IgD-negative memory B cell (primary cell): ENCODE measurements around the gene GPC5. TPM values are rescaled to one million over a fixed set of nuclear protein-coding genes. Genes with fewer than 3 reads are reported as not detected.
"Not testable (repeated sequence)": the region's sequence is repeated elsewhere in the genome, so short reads cannot be mapped to it uniquely, and the experiment has no call there.

Experiments used
- H3K27ac Mint-ChIP-seq, 3 donors: one replicate each; pipeline ENCODE4 v1.8.0; 2020 to 2022; ENCODE audit warnings: mild to moderate bottlenecking in 3 of 3, mixed read lengths in 3 of 3, moderate library complexity in 1 of 3
- H3K27me3 Mint-ChIP-seq: one replicate; pipeline ENCODE4 v1.8.0; 2021; ENCODE audit warnings: mixed read lengths
- H3K36me3 Mint-ChIP-seq: one replicate; pipeline ENCODE4 v1.8.0; 2020; ENCODE audit warnings: mild to moderate bottlenecking, mixed read lengths
- H3K4me1 Mint-ChIP-seq, 3 donors: one replicate each; pipeline ENCODE4 v1.8.0; 2020 to 2022; ENCODE audit warnings: mixed read lengths in 3 of 3, mild to moderate bottlenecking in 1 of 3
- H3K4me3 Mint-ChIP-seq, 4 donors: one replicate each; pipeline ENCODE4 v1.8.0; 2020 to 2022; ENCODE audit warnings: mild to moderate bottlenecking in 4 of 4, mixed read lengths in 4 of 4, moderate library complexity in 3 of 4
- H3K9me3 Mint-ChIP-seq, 3 donors: one replicate each; pipeline ENCODE4 v1.8.0; 2020 to 2021; ENCODE audit warnings: mixed read lengths in 3 of 3, mild to moderate bottlenecking in 1 of 3
- polyA plus RNA-seq: library from polyadenylated mRNA; unstranded; fragments of 300-500 nt; fragmentation: Illumina TruSeq; gene quantifications from one replicate; pipeline ENCODE4 v1.2.3, GENCODE V29; 2021

The GPC5 gene
- polyA plus RNA-seq, 1 donor from 2014 or later, result 0.24 TPM

- Mint-ChIP-seq H3K27ac (no peak overlapping the region), H3K9me3 (peaks cover 1 to 16% (median 2%) of the 10 kb centered on the region in 3 donors), H3K36me3 (peaks cover 1% of the 10 kb centered on the region), H3K27me3 (no peaks in the 10 kb centered on the region), H3K4me1 (no peaks in the 10 kb centered on the region), H3K4me3 (no peak overlapping the region)
Observed at GRCh38 chr13:92451060-92451459, 1052.6 kb downstream of the GPC5 start.

- H3K36me3 Mint-ChIP-seq, result no peaks in the 10 kb centered on the region
- H3K27ac Mint-ChIP-seq, result no peak overlapping the region
- peaks cover 0 to 16% (median 2%) of the 10 kb centered on the region in 3 donors for H3K9me3 Mint-ChIP-seq
- H3K4me1 Mint-ChIP-seq, result no peaks in the 10 kb centered on the region
- H3K4me3 Mint-ChIP-seq, result no peak overlapping the region
- no peaks in the 10 kb centered on the region for H3K27me3 Mint-ChIP-seq
Observed at GRCh38 chr13:92452840-92453239, 1054.4 kb downstream of the GPC5 start.

GRCh38 chr13:92459306-92459705, 1060.9 kb downstream of the GPC5 start:
- no peaks in the 10 kb centered on the region for H3K27me3 Mint-ChIP-seq

GRCh38 chr13:92460479-92460878, 1062.1 kb downstream of the GPC5 start:
- no peaks in the 10 kb centered on the region for H3K27me3 Mint-ChIP-seq
- H3K4me1 Mint-ChIP-seq, result no peaks in the 10 kb centered on the region
- H3K27ac Mint-ChIP-seq, result no peak overlapping the region
- H3K36me3 Mint-ChIP-seq, result no peaks in the 10 kb centered on the region
- no peak overlapping the region for H3K4me3 Mint-ChIP-seq
- peaks cover 3 to 15% (median 6%) of the 10 kb centered on the region in 3 donors for H3K9me3 Mint-ChIP-seq

More at GRCh38 chr13:92459306-92459705, 1060.9 kb downstream of the GPC5 start:
- Mint-ChIP-seq H3K9me3 (peaks cover 3 to 15% (median 6%) of the 10 kb centered on the region in 3 donors), H3K4me3 (no peak overlapping the region), H3K4me1 (no peaks in the 10 kb centered on the region), H3K36me3 (no peaks in the 10 kb centered on the region), H3K27ac (no peak overlapping the region)

- Mint-ChIP-seq H3K4me1 (no peaks in the 10 kb centered on the region), H3K9me3 (peaks cover 3 to 12% (median 8%) of the 10 kb centered on the region in 3 donors), H3K27me3 (no peaks in the 10 kb centered on the region), H3K36me3 (no peaks in the 10 kb centered on the region), H3K4me3 (no peak overlapping the region), H3K27ac (no peak overlapping the region)
Observed at GRCh38 chr13:92461402-92461801, 1063.0 kb downstream of the GPC5 start.

GRCh38 chr13:92461831-92462230, 1063.4 kb downstream of the GPC5 start:
- H3K4me3 Mint-ChIP-seq, result no peak overlapping the region
- no peaks in the 10 kb centered on the region for H3K36me3 Mint-ChIP-seq
- peaks cover 3 to 9% (median 8%) of the 10 kb centered on the region in 3 donors for H3K9me3 Mint-ChIP-seq
- H3K27me3 Mint-ChIP-seq, result no peaks in the 10 kb centered on the region
- no peaks in the 10 kb centered on the region for H3K4me1 Mint-ChIP-seq
- H3K27ac Mint-ChIP-seq, result no peak overlapping the region

GRCh38 chr13:92463134-92463533, 1064.7 kb downstream of the GPC5 start:
- Mint-ChIP-seq H3K4me1 (no peaks in the 10 kb centered on the region), H3K4me3 (no peak overlapping the region), H3K27ac (no peak overlapping the region), H3K27me3 (no peaks in the 10 kb centered on the region), H3K9me3 (peaks cover 3 to 9% (median 8%) of the 10 kb centered on the region in 3 donors), H3K36me3 (no peaks in the 10 kb centered on the region)

GRCh38 chr13:92473765-92474475, 1075.5 kb downstream of the GPC5 start:
- Mint-ChIP-seq H3K9me3 (no peaks in the 10 kb centered on the region), H3K36me3 (no peaks in the 10 kb centered on the region), H3K4me1 (no peaks in the 10 kb centered on the region), H3K4me3 (no peak overlapping the region), H3K27me3 (no peaks in the 10 kb centered on the region), H3K27ac (no peak overlapping the region)

- Mint-ChIP-seq H3K4me1 (no peaks in the 10 kb centered on the region), H3K4me3 (no peak overlapping the region), H3K27ac (no peak overlapping the region), H3K27me3 (no peaks in the 10 kb centered on the region), H3K9me3 (peaks cover 4 to 9% (median 4%) of the 10 kb centered on the region in 3 donors), H3K36me3 (no peaks in the 10 kb centered on the region)
Observed at GRCh38 chr13:92480387-92480786, 1082.0 kb downstream of the GPC5 start.

GRCh38 chr13:92482790-92483189, 1084.4 kb downstream of the GPC5 start:
- H3K4me3 Mint-ChIP-seq, H3K9me3 Mint-ChIP-seq, H3K4me1 Mint-ChIP-seq, H3K36me3 Mint-ChIP-seq, H3K27me3 Mint-ChIP-seq, H3K27ac Mint-ChIP-seq: not testable (repeated sequence)

- no peak overlapping the region for H3K4me3 Mint-ChIP-seq
- H3K27me3 Mint-ChIP-seq, result no peaks in the 10 kb centered on the region
Observed at GRCh38 chr13:92483894-92484293, 1085.5 kb downstream of the GPC5 start.

GRCh38 chr13:92487238-92487637, 1088.8 kb downstream of the GPC5 start:
- Mint-ChIP-seq H3K4me1 (no peaks in the 10 kb centered on the region), H3K27ac (no peak overlapping the region), H3K9me3 (peaks cover 4 to 9% (median 5%) of the 10 kb centered on the region in 3 donors), H3K36me3 (no peaks in the 10 kb centered on the region), H3K4me3 (no peak overlapping the region), H3K27me3 (no peaks in the 10 kb centered on the region)

More at GRCh38 chr13:92483894-92484293, 1085.5 kb downstream of the GPC5 start:
- Mint-ChIP-seq H3K9me3 (peaks cover 4 to 14% (median 4%) of the 10 kb centered on the region in 3 donors), H3K4me1 (no peaks in the 10 kb centered on the region), H3K36me3 (no peaks in the 10 kb centered on the region), H3K27ac (no peak overlapping the region)

GRCh38 chr13:92488249-92488852, 1089.9 kb downstream of the GPC5 start:
- Mint-ChIP-seq H3K9me3 (peaks cover 2 to 6% (median 5%) of the 10 kb centered on the region in 3 donors), H3K4me1 (no peaks in the 10 kb centered on the region), H3K27me3 (no peaks in the 10 kb centered on the region), H3K27ac (no peak overlapping the region), H3K4me3 (no peak overlapping the region), H3K36me3 (no peaks in the 10 kb centered on the region)

- no peaks in the 10 kb centered on the region for H3K4me1 Mint-ChIP-seq
- no peaks in the 10 kb centered on the region for H3K36me3 Mint-ChIP-seq
- H3K27me3 Mint-ChIP-seq, result no peaks in the 10 kb centered on the region
- peaks cover 2 to 9% (median 2%) of the 10 kb centered on the region in 3 donors for H3K9me3 Mint-ChIP-seq
- no peak overlapping the region for H3K4me3 Mint-ChIP-seq
- no peak overlapping the region for H3K27ac Mint-ChIP-seq
Observed at GRCh38 chr13:92491839-92492238, 1093.4 kb downstream of the GPC5 start.

GRCh38 chr13:92494915-92495314, 1096.5 kb downstream of the GPC5 start:
- no peaks in the 10 kb centered on the region for H3K27me3 Mint-ChIP-seq
- H3K4me3 Mint-ChIP-seq, result no peak overlapping the region
- H3K27ac Mint-ChIP-seq, result no peak overlapping the region
- H3K9me3 Mint-ChIP-seq, result peaks cover 2 to 6% (median 2%) of the 10 kb centered on the region in 3 donors
- H3K36me3 Mint-ChIP-seq, result no peaks in the 10 kb centered on the region
- no peaks in the 10 kb centered on the region for H3K4me1 Mint-ChIP-seq

- Mint-ChIP-seq H3K27ac (no peak overlapping the region), H3K9me3 (peaks cover 0 to 13% (median 3%) of the 10 kb centered on the region in 3 donors), H3K4me1 (no peaks in the 10 kb centered on the region), H3K27me3 (no peaks in the 10 kb centered on the region), H3K4me3 (no peak overlapping the region), H3K36me3 (no peaks in the 10 kb centered on the region)
Observed at GRCh38 chr13:92500192-92500591, 1101.8 kb downstream of the GPC5 start.
